ENCODE measurements around the gene PTCH2.
"Not testable (repeated sequence)": the region's sequence is repeated elsewhere in the genome, so short reads cannot be mapped to it uniquely, and the experiment has no call there.

PTCH2 gene

GRCh38 chr1:44817771-44818495 is 25.1 kb downstream of the PTCH2 start:
- DNase-seq = no peak

DNA sequence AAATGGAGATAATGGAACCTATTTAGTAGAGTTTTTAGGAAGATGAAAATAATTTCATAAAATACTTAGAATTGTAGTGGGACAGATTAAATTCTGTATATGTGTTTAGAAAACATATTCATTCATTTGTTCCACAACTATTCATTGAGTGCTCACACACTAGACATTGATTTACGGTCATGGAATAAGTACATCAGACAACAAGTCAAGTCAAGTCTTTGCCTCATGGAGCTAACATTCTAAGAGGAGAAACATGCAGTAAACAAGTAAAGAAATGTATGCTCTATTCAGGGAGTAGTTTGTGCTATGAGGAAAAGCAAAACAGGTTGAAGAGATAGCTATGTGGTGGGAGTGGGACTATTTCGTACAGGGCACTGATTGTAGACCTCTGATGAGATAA is 25.7 kb downstream of the PTCH2 start:
- DNase-seq = no peak

DNA sequence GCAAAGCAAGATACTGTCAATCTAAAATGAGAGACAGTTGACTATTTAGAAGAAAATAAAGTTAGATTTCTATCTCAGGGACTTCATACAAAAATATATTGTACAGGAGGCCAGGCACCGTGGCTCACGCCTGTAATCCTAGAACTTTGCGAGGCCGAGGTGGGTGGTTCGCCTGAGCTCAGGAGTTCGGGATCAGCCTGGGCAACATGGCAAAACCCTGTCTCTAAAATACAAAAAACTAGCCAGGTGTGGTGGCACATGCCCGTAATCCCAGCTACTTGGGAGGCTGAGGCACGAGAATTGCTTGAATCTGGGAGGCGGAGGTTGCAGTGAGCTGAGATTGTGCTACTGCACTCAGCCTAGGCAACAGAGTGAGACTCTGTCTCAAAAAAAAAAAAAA is 27.1 kb downstream of the PTCH2 start:
- DNase-seq = not testable (repeated sequence)

DNA sequence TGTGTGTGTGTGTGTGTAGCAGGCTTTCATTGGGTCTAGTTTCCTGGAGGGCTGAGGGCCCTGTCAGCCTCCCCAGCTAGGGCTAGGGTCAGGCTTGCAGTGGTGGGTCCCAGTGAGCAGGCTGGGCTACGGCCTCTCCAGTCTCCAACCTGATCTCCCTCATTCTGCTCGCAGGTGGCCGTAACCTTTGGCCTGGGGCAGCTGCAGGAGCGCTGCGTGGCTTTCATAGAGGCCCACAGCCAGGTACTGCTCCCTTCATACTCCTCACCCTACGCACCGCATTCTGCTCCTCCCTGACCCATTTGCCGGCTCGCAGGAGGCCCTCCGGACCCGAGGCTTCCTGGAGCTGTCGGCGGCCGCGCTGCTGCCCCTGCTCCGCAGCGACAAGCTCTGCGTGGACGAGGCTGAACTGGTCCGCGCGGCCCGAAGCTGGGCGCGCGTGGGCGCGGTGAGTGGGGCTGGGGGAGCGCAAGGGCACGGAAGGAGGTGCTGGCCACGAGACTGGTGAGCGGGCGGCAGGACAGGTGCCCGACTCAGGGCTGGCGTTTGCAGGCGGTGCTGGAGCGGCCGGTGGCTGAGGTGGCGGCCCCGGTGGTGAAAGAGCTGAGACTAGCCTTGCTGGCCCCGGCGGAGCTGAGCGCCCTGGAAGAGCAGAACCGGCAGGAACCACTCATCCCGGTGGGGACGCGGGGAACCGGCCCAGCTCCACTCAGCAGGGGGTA is 30.1 kb downstream of the PTCH2 start:
- DNase-seq = peak in 1 of 2 experiments; percentile 57

GRCh38 chr1:44811234-44811633 is 31.8 kb downstream of the PTCH2 start:
- DNase-seq = no peak

- DNase-seq = not testable (repeated sequence)
These were observed 32.3 kb downstream of the PTCH2 start for GRCh38 chr1:44810762-44811105.

GRCh38 chr1:44810101-44810761 is 32.8 kb downstream of the PTCH2 start:
- DNase-seq = no peak

DNA sequence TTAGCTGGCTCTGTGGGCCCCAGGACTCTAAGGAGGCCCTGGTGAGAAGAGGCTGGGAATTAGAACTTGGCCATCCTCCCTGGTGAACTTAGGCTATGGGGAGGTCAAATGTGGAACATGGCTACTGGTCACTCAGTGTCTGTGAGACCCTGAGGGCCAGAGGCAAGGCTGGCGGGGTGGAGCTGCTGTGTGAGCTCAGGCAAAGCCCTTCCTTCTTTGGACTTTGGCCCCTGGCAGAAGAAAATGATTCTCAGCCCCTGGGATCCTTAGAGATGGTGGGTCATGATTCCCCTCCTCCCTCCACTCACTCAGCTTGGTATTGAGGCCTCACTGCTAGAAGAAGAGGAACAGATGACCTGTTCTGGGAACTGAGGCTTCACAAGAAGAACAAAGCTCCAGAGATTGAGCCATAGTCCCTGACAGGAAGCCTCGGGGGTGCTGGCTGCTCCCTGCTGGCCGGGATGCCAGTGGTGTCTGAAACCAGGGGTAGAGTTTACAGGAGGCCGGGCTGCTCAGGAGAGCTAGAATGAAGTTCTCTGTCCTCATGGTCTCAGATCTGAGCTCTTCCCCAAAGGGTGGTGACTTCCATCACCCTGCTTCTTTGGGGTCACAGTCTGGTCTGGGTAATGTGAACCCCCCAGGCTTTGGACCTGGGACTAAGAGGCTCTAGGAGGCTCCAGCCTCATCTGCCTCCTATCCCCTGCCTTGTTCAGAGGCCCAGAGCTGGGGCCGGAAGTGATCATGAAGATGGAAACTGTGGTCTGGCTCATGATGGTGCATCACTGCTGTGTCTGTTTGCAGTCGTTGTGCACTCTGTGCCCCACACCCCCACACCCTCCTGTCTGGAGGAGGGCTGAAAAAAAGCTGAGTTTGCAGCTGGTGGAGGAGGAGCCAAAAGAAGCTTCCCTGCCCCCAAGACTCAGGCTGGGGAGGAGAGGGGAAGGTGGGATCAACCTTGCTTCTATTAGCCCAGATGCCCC is 33.8 kb downstream of the PTCH2 start:
- DNase-seq = no peak

- no peak for DNase-seq
These were observed 34.8 kb downstream of the PTCH2 start, which contains the start of gene BTBD19 for GRCh38 chr1:44808063-44808937. Gene BTBD19, plus strand, starts transcription at chr1:44808523. Its CDS starts 298 bp downstream, at chr1:44808821.

- peak in 1 of 2 experiments; percentile 53 for DNase-seq
These were observed 35.5 kb downstream of the PTCH2 start for GRCh38 chr1:44807364-44808062.

GRCh38 chr1:44806704-44807363 is 36.2 kb downstream of the PTCH2 start, which contains the start of gene DYNLT4:
Gene DYNLT4, minus strand, starts transcription at chr1:44807351. Its CDS starts 683 bp downstream, at chr1:44806668.
- DNase-seq = no peak

- DNase-seq = no peak
These were observed 36.9 kb downstream of the PTCH2 start for GRCh38 chr1:44806025-44806703.

GRCh38 chr1:44805311-44806024 is 37.6 kb downstream of the PTCH2 start:
- no peak for DNase-seq

DNA sequence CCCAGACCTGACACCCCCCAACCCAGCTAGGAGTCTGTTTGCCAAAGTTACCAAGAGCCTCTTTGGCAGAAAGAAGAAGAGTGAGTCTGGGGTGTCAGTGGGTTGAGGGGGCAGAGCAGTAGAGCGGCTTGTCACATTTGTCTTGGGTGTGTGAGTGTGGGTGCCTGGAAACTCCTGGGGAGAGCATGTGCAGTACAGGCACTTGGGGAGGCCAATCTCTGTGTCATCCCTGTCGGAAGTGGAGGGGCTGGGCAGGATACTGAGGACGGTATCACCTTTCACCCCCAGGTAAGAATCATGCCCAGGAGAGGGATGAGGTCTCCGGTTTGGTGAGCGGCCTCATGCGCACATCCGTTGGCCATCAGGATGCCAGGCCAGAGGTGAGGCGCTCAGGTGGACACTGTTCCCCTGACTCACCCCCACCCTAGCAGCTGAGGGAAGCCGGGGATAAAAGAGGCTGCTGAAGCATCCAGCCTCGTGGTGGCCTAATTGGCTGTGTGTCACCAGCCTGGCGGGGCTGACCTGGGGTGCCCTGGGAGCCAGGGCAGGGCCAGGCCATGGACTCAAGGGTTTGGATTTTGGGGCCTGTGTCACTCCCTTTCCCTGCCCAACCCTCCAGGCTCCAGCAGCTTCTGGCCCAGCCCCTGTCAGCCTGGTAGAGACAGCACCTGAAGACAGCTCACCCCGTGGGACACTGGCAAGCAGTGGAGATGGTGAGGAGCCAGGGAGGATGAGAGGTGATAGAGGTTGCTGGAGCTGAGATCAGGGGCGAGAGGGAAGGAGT is 39.5 kb downstream of the PTCH2 start:
- DNase-seq = no peak

GRCh38 chr1:44803062-44803311 is 40.1 kb downstream of the PTCH2 start:
- DNase-seq = no peak

DNA sequence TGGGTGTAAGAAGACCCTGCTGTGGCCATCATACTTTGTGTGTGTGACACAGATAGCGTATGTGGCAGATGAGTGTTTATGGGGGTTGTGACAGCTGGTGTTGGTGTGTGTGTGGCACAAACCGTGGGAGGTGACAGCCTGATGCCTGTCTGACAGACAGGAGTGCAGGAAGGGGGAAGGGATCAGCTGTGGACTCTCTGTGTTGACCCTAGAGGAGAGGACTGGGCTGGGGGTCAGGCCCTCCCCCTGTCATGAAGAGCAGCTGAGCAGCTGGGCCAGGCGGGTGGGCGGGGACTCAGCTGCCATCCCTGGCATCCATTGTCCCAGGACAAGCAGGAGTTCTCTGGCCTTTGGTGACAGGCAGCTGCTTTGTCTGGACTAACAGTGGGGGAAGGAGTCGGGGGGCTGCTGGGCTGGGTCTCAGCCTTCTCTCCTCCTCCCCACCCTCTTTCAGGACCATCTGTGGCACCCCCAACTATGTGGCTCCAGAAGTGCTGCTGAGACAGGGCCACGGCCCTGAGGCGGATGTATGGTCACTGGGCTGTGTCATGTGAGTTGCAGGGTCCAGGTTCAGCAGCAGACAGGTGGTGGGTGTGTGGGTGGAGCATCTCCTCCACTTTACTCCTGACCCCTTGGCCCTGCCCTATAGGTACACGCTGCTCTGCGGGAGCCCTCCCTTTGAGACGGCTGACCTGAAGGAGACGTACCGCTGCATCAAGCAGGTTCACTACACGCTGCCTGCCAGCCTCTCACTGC is 40.6 kb downstream of the PTCH2 start:
- no peak for DNase-seq

GRCh38 chr1:44801491-44802305 is 41.4 kb downstream of the PTCH2 start:
- DNase-seq = no peak
